Nucleus accumbens (tissue), 56 donors: ENCODE data around the gene DHRS3.
"Not testable (repeated sequence)": the region's sequence is repeated elsewhere in the genome, so short reads cannot be mapped to it uniquely, and the experiment has no call there.

ENCODE experiments used
- DNase-seq, 56 donors: peaks; one replicate each; lab custom pipeline; 2025; lab: John Stamatoyannopoulos, UW

Gene DHRS3

DNA sequence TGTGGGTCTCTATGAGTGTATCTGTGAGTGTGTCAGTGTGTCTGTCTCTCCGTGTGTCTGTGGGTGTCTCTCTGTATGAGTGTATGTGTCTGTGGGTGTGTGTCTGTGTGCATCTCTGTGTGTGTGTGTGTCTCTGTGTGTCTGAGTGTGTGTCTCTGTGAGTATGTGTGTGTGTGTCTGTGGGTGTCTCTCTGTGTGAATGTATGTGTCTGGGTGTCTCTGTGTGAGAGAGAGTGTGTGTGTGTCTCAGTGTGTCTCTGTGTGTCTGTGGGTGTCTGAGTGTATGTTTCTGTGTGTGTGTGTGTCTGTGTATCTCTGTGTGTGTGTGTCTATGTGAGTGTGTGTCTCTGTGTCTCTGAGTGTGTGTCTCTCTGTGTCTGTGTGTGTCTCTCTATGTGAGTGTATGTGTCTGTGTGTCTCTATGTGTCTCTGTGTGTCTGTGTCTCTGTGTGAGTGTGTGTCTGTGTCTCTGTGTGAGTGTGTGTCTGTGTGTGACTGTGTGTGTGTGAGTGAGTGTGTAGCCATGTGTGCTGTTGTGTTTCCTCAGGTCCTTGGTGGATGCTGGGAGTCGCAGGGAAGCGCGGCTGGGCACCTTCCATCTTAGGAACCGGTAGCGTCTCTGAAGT, 33.0 kb downstream of the DHRS3 start:
- DNase-seq: no peak

DNA sequence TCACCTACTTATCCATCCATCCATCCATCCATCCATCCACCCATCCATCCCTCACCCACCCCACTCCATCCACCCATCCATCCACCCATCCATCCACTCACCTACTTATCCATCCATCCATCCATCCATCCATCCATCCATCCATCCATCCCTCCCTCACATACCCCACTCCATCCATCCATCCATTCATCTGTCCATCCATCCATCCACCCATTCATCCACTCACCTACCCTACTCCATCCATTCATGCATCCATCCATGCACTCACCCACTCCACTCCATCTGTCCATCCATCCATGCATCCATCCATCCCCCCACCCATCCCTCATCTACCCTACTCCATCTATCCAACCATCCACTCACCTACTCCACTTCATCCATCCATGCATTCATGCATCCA, 34.5 kb downstream of the DHRS3 start:
- DNase-seq: no peak

- no peak for DNase-seq
Observed at GRCh38 chr1:12582649-12583048, 35.4 kb downstream of the DHRS3 start.

DNA sequence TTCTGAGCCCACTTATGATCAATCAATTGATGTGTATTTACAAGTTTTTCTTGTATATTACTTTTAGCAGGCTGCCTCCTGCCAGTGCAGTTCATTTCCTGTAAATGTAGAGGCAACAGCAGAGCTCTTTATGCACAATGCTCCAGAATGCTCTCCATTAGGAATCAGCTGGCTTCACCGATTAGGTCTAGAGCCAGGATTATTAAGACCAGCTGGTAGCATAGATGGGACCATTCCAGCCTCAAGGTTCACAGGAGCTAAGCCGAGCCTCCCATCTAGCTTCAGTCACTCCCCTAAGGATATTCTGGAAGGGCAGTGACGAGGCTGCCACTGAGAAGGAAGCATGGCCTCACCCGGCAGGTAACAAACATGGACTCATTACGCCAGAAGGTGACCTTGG, 36.8 kb downstream of the DHRS3 start:
- DNase-seq: no peak

- DNase-seq: no peak
Observed at GRCh38 chr1:12580054-12580887, 37.7 kb downstream of the DHRS3 start.

- DNase-seq: no peak
Observed at GRCh38 chr1:12578860-12579422, 39.1 kb downstream of the DHRS3 start.

DNA sequence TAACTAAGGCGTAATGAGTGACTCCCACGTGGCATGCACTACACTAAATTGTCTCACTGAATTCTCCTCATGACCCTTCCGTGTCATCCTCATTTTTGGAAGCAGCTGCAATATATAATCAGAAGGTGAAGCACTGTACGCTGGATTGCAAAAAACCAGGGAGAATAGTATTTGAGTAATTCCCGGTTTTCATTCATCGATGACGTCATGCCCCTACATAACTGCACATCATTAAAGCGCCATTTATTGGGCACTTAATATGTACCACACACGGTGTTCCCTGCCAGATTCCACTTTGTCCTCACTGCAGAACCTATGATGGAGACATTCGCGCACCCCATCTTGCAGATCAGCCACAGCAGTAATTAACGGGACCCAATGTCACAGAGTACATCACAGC, 41.0 kb downstream of the DHRS3 start:
- no peak for DNase-seq

DNA sequence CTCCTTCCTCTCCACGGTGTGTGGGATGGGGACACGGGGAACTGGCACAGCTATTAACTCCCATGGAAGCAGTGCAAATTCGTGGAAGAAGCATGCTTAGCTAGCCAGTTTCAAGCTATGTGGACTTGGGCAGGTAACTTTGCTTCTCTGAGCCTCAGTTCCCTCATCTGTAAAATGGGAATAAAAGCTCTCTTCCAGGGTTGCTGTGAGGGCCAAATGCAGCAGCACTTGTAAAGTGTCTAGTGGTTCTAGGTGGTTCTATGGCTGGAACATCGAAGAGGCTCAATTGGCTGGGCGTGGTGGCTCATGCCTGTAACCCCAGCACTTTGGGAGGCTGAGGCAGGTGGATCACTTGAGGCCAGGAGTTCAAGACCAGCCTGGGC, 43.3 kb downstream of the DHRS3 start:
- DNase-seq: no peak

DNA sequence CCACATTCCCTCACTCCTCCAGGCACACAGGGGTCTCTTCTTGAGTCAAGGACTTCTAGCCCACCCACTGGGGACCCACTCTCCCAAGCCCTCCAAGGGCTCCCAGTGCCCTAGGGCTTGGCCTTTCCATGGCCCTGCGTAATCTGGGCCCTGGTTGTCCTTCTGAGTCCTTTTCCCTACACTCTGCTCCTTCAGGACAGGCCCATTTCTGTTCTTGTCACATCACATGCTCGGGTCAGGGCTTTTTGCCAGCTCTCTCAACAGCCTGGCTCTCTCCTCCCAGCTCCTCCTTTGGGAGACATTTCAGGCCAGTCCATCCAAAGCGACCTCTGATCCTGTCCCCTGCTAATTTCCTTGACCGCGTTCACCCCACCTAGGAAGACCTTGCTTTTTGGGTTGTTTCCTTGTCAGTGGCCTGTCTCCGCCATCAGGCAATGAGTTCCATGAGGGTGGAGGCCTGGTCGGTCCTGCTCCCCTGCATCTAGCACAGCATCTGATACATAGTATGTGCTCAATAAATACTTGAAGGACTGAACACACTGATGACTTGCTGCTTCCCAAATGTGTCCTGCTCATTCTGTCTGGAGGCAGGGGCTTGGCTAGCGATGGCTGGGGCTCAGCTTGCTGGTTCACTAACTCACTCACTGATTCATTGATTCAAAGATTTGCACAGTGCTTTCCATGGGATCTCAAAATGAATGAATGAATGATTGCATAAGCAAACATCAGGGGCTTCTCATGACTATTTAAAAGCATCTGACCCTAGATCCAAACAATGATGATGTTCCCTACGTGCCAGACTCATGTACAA, 44.8 kb downstream of the DHRS3 start:
- DNase-seq: peak in 1 of 56 donors; percentile 20

GRCh38 chr1:12572522-12572921, 45.5 kb downstream of the DHRS3 start:
- no peak for DNase-seq

GRCh38 chr1:12570291-12570690, 47.7 kb downstream of the DHRS3 start:
- DNase-seq: no peak

DNA sequence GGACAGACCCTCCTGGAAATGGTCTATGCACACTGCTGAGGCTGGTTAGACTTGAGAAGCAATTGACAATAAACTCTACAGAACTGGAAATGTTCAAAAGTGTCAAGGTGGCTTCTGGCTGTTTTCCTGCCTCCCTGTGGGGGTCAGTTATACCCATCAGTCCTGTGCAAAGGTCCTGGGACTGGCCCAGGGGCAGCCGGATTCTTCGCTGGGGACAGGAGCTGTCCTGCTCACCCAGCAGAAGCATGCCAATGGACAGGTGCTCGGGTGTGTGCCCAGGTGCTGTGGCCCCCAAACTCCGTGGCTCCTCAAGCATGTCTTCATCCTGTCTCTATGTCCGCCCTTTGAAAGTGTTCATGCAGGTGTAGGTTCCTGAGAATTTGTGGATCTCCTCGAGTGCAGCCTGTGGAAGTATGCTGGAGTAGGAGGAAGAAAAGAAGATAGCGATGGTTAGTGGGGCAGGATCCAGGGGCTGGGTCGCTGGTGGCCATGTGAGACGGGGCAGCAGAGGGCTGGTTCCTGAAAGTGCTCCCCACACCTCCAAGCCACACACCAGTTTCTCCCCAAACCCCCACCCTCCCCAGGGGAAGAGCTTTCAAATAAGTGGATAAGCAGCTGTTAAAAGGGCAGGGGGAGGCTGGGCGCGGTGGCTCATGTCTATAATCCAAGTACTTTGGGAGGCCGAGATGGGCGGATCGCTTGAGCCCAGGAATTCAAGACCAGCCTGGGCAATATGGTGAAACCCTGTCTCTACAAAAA, 49.8 kb downstream of the DHRS3 start:
- no peak for DNase-seq

- DNase-seq: no peak
Observed at GRCh38 chr1:12567288-12567819, 50.7 kb downstream of the DHRS3 start.

DNA sequence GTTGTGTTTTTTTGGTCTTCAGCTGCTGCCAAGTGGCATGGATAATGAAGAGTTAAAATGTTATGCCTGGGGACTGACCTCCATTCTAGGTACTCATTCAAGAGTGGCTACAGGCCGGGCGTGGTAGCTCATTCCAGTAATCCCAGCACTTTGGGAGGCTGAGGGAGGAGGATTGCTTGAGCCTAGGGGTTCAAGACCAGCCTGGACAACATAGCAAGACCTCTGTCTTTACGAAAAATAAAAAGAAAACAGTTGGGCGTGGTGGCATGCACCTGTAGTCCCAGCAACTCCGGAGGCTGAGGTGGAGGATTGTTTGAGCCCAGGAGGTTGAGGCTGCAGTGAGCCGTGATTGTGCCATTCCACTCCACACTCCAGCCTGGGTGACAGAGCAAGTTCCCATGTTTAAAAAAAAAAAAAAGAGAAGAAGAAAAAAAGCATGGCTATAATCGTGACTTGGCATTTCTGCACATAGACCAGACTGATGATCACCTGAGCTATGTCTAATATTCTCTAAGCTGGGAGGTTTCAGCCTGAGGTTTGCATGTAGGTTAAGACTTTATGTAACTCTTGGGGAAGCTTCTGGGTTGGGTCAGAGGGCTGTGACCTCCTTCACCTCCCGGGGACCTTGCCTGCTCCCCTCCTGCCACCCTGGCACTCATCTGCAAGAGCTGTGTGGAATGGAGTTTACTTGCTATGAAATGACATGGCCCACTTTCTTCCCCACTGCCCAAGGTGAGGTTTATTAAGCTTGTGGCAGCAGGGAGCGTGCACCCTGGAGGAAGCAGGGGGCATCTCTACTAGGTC, 51.3 kb downstream of the DHRS3 start:
- DNase-seq: no peak

GRCh38 chr1:12565966-12566352, 52.1 kb downstream of the DHRS3 start:
- no peak for DNase-seq

- peak in 30 of 56 donors; percentile 10 to 68 (median 31) for DNase-seq
Observed at GRCh38 chr1:12565094-12565965, 52.7 kb downstream of the DHRS3 start.

- DNase-seq: not testable (repeated sequence)
Observed at GRCh38 chr1:12564251-12564650, 53.8 kb downstream of the DHRS3 start.

DNA sequence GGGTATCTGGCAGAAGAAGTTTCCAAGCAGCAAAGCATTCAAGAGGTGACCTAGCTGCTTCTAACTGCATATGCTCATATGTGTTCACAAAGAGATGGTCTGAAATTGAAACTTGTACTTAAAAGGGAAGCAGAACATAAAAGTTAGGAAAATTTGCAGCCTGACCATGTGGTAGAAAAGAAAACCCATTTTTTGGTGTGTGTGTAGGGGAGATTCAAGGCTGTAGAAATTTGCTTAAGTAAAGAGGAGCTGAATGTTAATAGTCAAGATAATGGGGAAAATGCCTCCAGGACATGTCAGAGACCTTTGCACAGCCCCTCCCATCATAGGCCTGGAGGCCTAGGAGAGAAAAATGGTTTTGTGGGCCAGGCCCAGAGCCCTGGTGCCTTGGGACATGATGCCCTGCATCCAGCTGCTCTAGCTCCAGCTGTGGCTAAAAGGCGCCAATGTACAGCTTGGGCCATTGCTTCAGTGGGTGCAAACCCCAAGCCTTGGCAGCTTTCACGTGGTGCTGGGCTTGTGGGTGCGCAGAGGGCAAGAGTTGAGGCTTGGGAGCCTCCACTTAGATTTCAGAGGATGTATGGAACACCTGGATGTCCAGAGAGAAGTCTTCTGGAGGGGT, 54.9 kb downstream of the DHRS3 start:
- DNase-seq: no peak
